ENCODE measurements around the gene SMCHD1. TPM values are rescaled to one million over a fixed set of nuclear protein-coding genes. Genes with fewer than 3 reads are reported as not detected.
"Not testable (repeated sequence)": the region's sequence is repeated elsewhere in the genome, so short reads cannot be mapped to it uniquely, and the experiment has no call there.

SMCHD1 gene
- total and polyA plus RNA-seq, 4 donors: 7.9 to 88.9 (median 46.6) TPM

- DNase-seq; H3K27ac ChIP-seq (ENCODE audit: low read depth in 1 of 2, low read length in 2 of 2); ATAC-seq (ENCODE audit: low FRiP score); H3K9me3 ChIP-seq (ENCODE audit: control insufficient read depth, low read length); H3K36me3 ChIP-seq (ENCODE audit: control insufficient read depth in 1 of 2, insufficient read depth in 2 of 2, low read length in 1 of 2); H3K4me3 ChIP-seq (ENCODE audit: low read length in 2 of 2); intact Hi-C loops (cut with DNase I); H3K4me1 ChIP-seq (ENCODE audit: control insufficient read depth in 1 of 2, insufficient read depth in 2 of 2, low read length in 2 of 2); H3K27me3 ChIP-seq (ENCODE audit: control insufficient read depth in 1 of 2, insufficient read depth in 2 of 2, low read length in 1 of 2): not testable (repeated sequence)
- 93% methylated on average over 9 to 12 of the region's 12 CpGs for WGBS, 2 donors
These were observed 196.9 kb downstream of the SMCHD1 start for GRCh38 chr18:2852460-2852859.

GRCh38 chr18:2853173-2853925, 197.8 kb downstream of the SMCHD1 start:
- H3K36me3 ChIP-seq (ENCODE audit: control insufficient read depth in 1 of 2, insufficient read depth in 2 of 2, low read length in 1 of 2): no peaks in the 10 kb centered on the region
- WGBS, 2 donors: 92 to 96% methylated on average over 18 of the region's 18 CpGs
- no peaks in the 10 kb centered on the region for H3K9me3 ChIP-seq (ENCODE audit: control insufficient read depth, low read length)
- intact Hi-C loops (cut with DNase I): no loop called here
- no peaks in the 10 kb centered on the region for H3K27me3 ChIP-seq (ENCODE audit: control insufficient read depth in 1 of 2, insufficient read depth in 2 of 2, low read length in 1 of 2)
- H3K27ac ChIP-seq (ENCODE audit: low read depth in 1 of 2, low read length in 2 of 2): no peak overlapping the region
- no peaks in the 10 kb centered on the region for H3K4me1 ChIP-seq (ENCODE audit: control insufficient read depth in 1 of 2, insufficient read depth in 2 of 2, low read length in 2 of 2)
- DNase-seq: no peak
- no peak overlapping the region for H3K4me3 ChIP-seq (ENCODE audit: low read length in 2 of 2)
- no peak for ATAC-seq (ENCODE audit: low FRiP score)

GRCh38 chr18:2853926-2854664, 198.6 kb downstream of the SMCHD1 start:
- Histone ChIP-seq H3K4me3 (ENCODE audit: low read length in 2 of 2) (no peak overlapping the region), H3K9me3 (ENCODE audit: control insufficient read depth, low read length) (no peaks in the 10 kb centered on the region), H3K36me3 (ENCODE audit: control insufficient read depth in 1 of 2, insufficient read depth in 2 of 2, low read length in 1 of 2) (no peaks in the 10 kb centered on the region), H3K27ac (ENCODE audit: low read depth in 1 of 2, low read length in 2 of 2) (no peak overlapping the region), H3K27me3 (ENCODE audit: control insufficient read depth in 1 of 2, insufficient read depth in 2 of 2, low read length in 1 of 2) (no peaks in the 10 kb centered on the region), H3K4me1 (ENCODE audit: control insufficient read depth in 1 of 2, insufficient read depth in 2 of 2, low read length in 2 of 2) (no peaks in the 10 kb centered on the region)
- 56 to 67% methylated on average over 7 of the region's 7 CpGs for WGBS, 2 donors
- no peak for DNase-seq
- no peak for ATAC-seq (ENCODE audit: low FRiP score)
- intact Hi-C loops (cut with DNase I): no loop called here

Other genes starting within 250 kb of the SMCHD1 start
- gene METTL4, start 84.2 kb upstream of the SMCHD1 start, total RNA-seq: 10 to 100 TPM in 1 of 2 donors, 1 to 10 TPM in 1; 9.5 to 14.3 TPM
- gene METTL4, start 84.2 kb upstream of the SMCHD1 start, polyA plus RNA-seq: 10 to 100 TPM in 1 of 2 donors, 1 to 10 TPM in 1; 5.0 to 10.3 TPM
- 1 to 10 TPM in 1 of 2 donors, under 1 TPM in 1; 0.29 to 2.4 TPM for gene NDC80, start 84.2 kb upstream of the SMCHD1 start, total RNA-seq
- gene NDC80, start 84.2 kb upstream of the SMCHD1 start, polyA plus RNA-seq: 1 to 10 TPM; 1.4 to 1.9 TPM
- 10 to 100 TPM; 23.0 to 34.5 TPM for gene EMILIN2, start 191.3 kb downstream of the SMCHD1 start, total RNA-seq
- 1 to 10 TPM; 1.1 to 4.6 TPM for gene EMILIN2, start 191.3 kb downstream of the SMCHD1 start, polyA plus RNA-seq